HG03159 (cell line): Measurements from ENCODE around the gene ELANE.

Experiments used
- ATAC-seq: cut with Tn5 transposase; IDR thresholded peaks from one replicate; pipeline ENCODE4 v1.9.1; 2021; ENCODE audit warnings: mild to moderate bottlenecking, moderate library complexity; ENCODE audit not compliant: unreplicated experiment

Gene ELANE

DNA sequence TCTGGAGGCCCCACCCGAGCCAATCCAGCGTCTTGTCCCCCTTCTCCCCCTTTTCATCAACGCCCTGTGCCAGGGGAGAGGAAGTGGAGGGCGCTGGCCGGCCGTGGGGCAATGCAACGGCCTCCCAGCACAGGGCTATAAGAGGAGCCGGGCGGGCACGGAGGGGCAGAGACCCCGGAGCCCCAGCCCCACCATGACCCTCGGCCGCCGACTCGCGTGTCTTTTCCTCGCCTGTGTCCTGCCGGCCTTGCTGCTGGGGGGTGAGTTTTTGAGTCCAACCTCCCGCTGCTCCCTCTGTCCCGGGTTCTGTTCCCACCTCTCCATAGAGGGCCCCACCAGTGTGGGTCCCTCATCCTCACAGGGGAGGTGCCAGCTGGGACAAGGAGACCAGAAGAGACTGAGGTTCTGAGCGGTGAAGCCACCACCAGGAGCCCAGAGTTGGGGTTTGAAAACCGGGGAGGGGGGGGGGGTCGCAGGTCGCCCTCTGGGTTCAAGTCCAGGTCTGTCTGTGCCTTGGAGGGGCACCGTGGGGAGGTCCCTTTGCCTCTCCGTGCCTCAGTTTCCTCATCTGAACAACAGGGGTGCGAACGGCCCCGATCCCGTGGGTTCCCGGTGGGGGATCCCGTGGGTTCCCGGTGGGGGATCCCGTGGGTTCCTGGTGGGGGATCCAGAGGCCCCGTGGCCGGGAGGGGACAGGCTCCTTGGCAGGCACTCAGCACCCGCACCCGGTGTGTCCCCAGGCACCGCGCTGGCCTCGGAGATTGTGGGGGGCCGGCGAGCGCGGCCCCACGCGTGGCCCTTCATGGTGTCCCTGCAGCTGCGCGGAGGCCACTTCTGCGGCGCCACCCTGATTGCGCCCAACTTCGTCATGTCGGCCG, at the start of gene ELANE:
Gene ELANE (plus strand): TSS at position 168 of the 878 bp plus-strand sequence. CDS start 26 bp downstream, at position 194.
- no peak for ATAC-seq

DNA sequence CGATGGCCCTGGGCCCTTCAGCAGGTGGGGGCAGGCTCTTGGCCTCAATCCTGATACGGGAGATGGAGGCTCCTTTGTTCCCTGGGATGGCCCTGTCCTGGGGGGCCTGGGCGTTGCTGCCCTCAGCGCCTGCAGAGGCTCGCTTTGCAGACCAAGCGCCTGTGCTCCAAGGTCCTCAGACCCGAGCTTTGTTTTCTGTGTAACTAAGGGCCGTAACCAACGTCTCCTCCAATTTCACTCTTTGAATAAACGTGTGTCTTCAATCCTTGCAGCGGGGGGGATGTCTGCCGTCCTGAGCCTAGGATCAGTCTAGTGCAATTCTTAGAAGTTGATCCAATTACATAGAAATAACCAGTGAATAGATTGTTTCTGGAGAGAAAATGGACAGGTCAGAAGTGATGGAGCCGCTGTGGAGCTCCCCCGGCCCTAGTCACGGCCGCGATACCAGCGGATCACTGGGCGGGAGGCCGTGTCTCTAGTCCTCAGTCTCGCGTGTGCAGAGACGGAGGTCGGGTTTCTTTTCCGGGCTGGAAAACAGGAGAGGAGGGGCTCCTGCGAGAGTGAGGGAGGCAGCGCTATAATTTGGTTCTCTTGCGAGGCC, 49.5 kb upstream of the ELANE start:
- ATAC-seq, result no peak

DNA sequence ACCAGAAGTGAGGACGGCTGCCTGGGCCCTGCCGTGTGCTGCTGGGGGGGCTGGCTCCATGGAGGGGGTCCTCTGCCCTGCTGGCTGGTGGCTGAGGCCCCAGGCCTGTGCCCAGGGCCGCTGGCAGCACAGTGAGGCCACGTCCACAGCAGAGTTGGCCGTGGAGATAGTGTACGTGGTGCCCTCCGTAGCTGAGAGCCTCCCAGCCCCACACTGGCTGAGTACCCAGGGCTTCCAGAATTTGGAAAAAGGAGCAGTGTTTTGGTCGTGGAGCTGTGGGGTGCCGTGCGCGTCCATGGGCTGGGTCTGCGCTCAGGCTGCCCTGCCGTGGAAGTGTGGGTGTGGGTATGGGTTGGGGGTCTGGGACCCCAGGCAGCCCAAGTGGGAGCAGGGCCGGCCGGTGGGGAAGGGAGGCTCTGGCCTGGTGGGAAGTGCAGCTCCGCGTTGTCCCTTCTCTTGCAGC, 49.0 kb upstream of the ELANE start:
- no peak for ATAC-seq

DNA sequence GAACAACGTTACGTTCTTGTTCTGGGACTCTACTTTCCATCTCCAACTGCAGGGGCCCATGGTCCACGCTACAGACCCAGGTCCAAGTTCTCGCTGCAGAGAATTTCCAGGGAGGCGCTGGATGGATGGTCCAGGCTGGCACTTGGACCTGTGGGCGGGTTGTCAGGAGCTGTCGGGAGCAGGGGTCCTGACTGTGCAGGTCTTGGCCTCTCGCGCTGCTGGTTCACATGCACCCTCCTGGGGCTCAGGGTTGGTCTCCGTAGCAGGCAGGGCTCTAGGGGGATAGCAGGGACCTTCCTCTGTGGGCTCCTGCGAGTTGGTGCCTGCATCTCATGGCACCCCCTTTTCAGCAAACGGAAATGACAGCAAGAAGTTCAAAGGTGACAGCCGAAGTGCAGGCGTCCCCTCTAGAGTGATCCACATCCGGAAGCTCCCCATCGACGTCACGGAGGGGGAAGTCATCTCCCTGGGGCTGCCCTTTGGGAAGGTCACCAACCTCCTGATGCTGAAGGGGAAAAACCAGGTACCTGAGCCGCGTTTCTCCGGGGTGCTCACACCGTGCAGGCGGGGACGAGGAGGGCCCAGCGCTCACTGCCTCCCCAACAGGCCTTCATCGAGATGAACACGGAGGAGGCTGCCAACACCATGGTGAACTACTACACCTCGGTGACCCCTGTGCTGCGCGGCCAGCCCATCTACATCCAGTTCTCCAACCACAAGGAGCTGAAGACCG, 48.3 kb upstream of the ELANE start:
- no peak for ATAC-seq

DNA sequence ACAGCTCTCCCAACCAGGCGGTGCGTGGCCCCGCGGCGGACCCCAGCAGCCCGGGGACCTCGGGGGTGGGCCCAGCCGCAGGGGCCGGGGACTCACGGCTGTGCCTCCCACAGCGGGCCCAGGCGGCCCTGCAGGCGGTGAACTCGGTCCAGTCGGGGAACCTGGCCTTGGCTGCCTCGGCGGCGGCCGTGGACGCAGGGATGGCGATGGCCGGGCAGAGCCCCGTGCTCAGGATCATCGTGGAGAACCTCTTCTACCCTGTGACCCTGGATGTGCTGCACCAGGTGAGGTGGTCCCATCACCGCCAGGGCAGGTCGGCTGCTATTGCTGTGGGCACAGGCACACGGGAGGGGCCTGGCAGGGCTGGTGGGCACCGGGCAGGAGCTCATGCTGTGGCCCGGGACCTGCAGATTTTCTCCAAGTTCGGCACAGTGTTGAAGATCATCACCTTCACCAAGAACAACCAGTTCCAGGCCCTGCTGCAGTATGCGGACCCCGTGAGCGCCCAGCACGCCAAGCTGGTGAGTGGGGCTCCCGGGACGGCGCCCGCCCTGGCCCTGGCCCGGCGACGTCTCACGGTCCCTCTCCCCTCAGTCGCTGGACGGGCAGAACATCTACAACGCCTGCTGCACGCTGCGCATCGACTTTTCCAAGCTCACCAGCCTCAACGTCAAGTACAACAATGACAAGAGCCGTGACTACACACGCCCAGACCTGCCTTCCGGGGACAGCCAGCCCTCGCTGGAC, 47.5 kb upstream of the ELANE start:
- ATAC-seq, result no peak

DNA sequence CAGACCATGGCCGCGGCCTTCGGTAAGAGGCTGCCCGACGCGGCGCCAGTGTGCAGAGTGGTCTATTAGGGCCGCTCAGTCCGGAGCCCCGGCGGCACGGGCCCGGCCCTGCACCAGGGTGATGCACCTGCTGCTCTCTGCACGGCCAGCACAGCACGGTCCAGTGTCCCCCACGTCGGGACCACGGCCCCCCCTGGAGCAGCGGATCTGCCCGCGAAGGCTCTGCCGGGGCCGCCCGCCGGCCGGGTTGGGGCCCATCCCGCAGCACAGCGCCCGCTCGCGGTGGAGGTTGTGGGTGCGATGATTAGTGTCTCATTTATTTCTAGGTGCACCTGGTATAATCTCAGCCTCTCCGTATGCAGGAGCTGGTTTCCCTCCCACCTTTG, 46.9 kb upstream of the ELANE start:
- ATAC-seq, result no peak

DNA sequence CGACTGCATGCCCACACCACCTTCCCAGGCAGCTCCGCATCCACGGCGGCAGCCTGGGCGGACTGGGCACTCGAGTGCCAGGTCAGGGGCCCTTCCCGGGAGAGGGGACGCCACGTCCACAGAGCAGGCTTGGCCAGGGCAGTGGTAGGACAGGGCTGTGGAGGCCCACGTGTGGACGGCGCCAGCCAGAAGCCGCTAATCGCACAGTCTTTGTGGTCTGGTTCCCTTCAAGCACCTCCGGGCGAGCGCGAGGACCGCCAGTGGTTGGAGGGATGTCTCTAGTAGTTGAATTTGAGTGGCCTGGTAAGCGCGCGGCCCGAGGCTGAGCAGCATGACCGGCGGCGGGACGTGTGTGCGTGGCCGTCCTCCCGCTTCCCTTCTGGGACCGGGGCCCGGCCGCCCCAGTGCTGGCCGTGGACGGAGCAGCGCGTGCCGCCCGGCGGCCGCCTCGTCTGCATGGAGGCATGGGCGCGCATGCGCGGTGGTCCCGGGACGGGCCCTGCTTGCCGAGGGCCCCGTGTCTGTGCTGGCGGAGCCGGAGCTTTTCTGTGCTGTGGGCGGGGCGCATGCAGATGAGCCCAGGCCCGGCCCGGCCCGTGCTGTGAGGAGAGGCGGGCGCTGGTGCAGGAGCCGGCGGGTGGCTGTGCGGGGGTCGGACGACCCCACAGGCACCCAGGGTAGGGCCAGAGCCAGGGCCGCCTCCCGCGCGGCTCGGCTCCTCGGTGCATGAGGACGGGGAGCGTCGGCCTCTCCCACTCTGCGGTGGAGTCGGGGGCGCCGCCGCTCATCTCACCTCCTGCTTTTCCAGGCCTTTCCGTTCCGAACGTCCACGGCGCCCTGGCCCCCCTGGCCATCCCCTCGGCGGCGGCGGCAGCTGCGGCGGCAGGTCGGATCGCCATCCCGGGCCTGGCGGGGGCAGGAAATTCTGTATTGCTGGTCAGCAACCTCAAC, 46.2 kb upstream of the ELANE start:
- ATAC-seq, result no peak

DNA sequence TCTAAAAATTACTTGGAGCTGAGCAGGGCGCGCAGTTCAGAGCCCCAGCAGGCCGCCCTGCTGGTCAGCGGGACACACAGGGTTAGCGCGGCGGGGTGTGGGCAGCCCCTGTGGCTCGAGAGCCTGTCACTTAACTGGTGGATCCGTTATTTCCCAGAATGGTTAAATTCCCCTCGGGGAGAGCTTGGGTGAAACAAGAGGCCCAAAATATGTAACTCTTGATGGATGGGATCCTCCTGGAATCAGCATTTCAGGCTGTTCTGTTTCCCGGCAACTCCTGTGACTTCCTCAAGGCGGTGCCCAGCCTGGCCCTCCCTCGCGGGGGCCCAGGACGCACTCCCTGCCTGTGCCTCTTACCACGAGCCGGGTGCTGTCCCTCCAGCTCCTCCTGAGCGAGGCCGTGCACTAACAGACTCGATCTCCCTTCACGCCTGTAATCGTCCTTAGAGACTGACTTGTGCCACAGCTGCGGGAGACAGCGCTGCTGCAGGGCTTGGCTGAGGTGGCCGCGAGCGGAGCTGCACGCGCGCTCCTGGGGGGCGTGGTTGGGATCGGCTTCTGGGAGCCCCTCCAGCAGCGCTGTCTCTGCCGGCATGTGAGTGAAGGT, 45.2 kb upstream of the ELANE start:
- ATAC-seq, result no peak

DNA sequence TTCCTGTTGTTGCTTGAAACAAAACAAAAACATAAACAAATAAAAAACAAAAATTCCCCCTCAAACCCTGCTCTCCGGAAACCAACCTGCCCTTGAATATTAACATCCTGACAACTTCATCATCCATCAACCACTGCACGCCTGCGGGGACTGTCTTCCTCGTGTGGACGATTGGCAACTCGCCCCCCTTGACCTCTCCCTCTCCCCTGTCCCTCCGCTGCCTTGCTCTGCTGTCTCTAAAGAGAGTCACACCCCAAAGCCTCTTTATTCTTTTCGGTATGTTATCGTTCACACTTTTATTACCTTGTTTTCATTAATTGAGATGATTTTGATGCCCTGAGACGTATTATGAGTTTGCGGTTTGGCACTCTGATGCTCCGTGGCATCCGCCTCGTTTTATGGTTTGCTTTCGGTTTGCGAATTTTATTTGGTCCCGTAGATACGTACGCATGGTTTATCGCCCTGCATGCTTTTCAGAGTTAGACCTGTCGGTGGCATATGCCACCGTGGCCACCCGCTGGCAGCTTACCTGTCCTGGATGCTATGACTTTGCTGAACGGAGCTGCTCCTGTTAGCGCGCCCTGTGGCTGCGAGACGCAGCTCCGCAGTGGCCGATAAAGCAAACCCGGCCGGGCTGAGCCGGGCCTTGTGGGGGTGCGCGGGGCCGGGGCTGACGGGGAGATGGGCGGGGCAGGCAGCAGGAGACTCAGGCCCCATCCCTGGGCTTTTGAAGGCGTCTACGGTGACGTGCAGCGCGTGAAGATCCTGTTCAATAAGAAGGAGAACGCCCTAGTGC, 44.3 kb upstream of the ELANE start:
- no peak for ATAC-seq

DNA sequence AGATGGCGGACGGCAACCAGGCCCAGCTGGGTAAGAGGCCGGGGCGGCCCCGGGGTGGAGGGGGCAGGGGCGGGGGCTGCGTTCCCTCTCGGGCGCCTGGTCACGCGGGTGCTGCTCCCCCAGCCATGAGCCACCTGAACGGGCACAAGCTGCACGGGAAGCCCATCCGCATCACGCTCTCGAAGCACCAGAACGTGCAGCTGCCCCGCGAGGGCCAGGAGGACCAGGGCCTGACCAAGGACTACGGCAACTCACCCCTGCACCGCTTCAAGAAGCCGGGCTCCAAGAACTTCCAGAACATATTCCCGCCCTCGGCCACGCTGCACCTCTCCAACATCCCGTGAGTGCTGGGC, 43.7 kb upstream of the ELANE start:
- no peak for ATAC-seq

DNA sequence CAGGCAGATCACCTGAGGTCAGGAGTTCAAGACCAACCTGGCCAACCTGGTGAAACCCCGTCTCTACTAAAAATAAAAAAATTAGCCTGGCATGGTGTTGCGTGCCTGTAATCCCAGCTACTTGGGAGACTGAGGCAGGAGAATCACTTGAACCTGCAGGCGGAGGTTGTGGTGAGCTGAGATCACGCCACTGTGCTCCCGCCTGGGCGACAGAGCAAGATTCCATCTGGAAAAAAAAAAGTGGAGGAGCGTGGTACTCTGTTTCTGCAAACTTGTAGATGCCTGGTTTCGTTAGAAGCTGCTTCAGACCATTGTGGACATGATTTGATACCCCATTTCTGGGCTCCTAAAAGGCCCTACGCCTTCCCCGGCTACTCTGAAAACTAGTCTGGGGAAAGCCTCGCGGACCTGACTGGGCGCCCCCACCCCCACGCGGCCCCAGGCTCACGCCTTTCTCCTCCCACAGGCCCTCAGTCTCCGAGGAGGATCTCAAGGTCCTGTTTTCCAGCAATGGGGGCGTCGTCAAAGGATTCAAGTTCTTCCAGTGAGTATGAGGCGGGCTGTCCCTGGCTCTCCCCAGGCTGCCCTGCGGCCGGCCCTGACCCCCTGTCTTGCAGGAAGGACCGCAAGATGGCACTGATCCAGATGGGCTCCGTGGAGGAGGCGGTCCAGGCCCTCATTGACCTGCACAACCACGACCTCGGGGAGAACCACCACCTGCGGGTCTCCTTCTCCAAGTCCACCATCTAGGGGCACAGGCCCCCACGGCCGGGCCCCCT, 41.8 kb upstream of the ELANE start:
- ATAC-seq, result no peak

DNA sequence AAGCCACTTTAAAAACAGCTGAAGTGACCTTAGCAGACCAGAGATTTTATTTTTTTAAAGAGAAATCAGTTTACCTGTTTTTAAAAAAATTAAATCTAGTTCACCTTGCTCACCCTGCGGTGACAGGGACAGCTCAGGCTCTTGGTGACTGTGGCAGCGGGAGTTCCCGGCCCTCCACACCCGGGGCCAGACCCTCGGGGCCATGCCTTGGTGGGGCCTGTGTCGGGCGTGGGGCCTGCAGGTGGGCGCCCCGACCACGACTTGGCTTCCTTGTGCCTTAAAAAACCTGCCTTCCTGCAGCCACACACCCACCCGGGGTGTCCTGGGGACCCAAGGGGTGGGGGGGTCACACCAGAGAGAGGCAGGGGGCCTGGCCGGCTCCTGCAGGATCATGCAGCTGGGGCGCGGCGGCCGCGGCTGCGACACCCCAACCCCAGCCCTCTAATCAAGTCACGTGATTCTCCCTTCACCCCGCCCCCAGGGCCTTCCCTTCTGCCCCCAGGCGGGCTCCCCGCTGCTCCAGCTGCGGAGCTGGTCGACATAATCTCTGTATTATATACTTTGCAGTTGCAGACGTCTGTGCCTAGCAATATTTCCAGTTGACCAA, 41.1 kb upstream of the ELANE start:
- ATAC-seq, result no peak

DNA sequence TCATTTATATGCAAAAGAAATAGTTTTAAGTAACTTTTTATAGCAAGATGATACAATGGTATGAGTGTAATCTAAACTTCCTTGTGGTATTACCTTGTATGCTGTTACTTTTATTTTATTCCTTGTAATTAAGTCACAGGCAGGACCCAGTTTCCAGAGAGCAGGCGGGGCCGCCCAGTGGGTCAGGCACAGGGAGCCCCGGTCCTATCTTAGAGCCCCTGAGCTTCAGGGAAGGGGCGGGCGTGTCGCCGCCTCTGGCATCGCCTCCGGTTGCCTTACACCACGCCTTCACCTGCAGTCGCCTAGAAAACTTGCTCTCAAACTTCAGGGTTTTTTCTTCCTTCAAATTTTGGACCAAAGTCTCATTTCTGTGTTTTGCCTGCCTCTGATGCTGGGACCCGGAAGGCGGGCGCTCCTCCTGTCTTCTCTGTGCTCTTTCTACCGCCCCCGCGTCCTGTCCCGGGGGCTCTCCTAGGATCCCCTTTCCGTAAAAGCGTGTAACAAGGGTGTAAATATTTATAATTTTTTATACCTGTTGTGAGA, 40.5 kb upstream of the ELANE start:
- no peak for ATAC-seq

DNA sequence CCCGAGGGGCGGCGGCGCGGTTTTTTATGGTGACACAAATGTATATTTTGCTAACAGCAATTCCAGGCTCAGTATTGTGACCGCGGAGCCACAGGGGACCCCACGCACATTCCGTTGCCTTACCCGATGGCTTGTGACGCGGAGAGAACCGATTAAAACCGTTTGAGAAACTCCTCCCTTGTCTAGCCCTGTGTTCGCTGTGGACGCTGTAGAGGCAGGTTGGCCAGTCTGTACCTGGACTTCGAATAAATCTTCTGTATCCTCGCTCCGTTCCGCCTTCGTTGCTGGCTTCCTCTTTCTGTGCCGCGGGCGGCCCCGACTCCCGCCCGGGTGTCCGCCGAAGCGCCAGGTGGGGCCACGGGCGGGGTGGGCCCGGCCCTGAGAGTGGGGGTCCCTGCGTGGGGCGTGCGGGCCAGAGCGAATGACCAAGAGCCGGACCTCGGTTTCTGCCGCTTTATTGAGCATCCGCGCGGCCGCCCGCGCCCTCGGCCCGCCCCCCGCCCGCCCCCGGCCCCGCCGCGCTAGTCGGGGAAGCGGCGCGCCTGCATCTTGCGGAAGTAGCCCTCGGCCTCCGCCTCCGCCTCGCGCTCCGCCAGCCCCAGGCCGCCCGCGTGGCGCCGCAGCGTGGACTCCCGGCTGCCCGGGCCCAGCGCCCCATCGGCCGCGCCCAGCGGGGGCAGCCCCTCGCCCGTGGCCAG, 39.9 kb upstream of the ELANE start:
- no peak for ATAC-seq

DNA sequence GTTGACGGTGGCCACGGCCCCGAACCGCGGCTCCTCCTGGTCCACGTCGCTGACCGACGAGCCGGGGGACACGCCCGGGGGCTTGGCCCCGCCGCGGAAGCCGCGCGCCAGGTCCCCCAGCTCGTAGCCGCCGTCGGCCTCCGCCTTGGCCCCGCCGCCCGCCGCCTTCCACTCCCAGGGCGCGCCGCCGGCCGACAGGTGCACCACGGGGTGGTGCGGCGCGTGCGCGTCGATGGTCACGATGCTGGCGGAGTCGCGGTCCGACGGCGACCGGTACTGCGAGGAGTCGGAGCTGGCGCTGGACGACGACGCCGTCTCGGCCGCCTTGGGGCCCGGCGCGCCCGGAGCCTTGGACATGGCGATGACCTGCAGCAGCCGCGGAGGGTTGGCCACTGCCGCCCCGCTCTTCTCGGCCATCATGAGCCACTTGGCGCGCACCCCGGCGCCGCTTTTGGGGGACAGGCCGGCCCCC, 39.3 kb upstream of the ELANE start:
- ATAC-seq, result no peak
